H9 (cell line): ENCODE measurements around the gene SELENOF. TPM values are rescaled to one million over a fixed set of nuclear protein-coding genes. Genes with fewer than 3 reads are reported as not detected.

Experiments used
- DNase-seq: peaks from one replicate; pipeline ENCODE4 v3.0.0-alpha.2; 2017
- H2AFZ ChIP-seq: one replicate; pipeline ENCODE4 v1.6.1; 2013; ENCODE audit warnings: mild to moderate bottlenecking, low read length, control low read depth, moderate library complexity
- H2AK5ac ChIP-seq: 2 replicates; pipeline ENCODE4 v1.6.1; 2013; ENCODE audit warnings: low read length, control low read depth, mixed read lengths; ENCODE audit not compliant: insufficient read length
- H2BK120ac ChIP-seq: one replicate; pipeline ENCODE4 v1.6.1; 2013; ENCODE audit warnings: low read depth, mild to moderate bottlenecking, low read length, control low read depth, inconsistent platforms; ENCODE audit not compliant: poor library complexity, severe bottlenecking
- H2BK12ac ChIP-seq: 2 replicates; pipeline ENCODE4 v1.6.1; 2013; ENCODE audit warnings: low read length, control low read depth, mixed read lengths, low read depth; ENCODE audit not compliant: insufficient read length
- H2BK15ac ChIP-seq: 2 replicates; pipeline ENCODE4 v1.6.1; 2013; ENCODE audit warnings: low read depth, low read length, control low read depth
- H2BK20ac ChIP-seq: one replicate; pipeline ENCODE4 v1.6.1; 2013; ENCODE audit warnings: low read depth, mild to moderate bottlenecking, low read length, control low read depth, inconsistent platforms; ENCODE audit not compliant: poor library complexity, severe bottlenecking
- H2BK5ac ChIP-seq: 2 replicates; pipeline ENCODE4 v1.6.1; 2013; ENCODE audit warnings: low read length, control low read depth, mixed read lengths; ENCODE audit not compliant: insufficient read length
- H3K14ac ChIP-seq: 2 replicates; pipeline ENCODE4 v1.6.1; 2013; ENCODE audit warnings: low read length, control low read depth; ENCODE audit not compliant: insufficient read depth
- H3K18ac ChIP-seq: 2 replicates; pipeline ENCODE4 v1.6.1; 2013; ENCODE audit warnings: low read depth, mild to moderate bottlenecking, mixed read lengths, low read length, control low read depth; ENCODE audit not compliant: insufficient read length
- H3K23ac ChIP-seq: 2 replicates; pipeline ENCODE4 v1.6.1; 2013; ENCODE audit warnings: low read length, control low read depth, mixed read lengths, low read depth; ENCODE audit not compliant: insufficient read length
- H3K23me2 ChIP-seq: 2 replicates; pipeline ENCODE4 v1.6.1; 2013; ENCODE audit warnings: low read depth, mild to moderate bottlenecking, mixed read lengths, low read length, control low read depth; ENCODE audit not compliant: insufficient read length, poor library complexity, severe bottlenecking
- H3K27ac ChIP-seq: 2 replicates; pipeline ENCODE4 v1.5.1; 2013; ENCODE audit warnings: low read length, control low read depth, mixed read lengths, low read depth; ENCODE audit not compliant: insufficient read length
- H3K27me3 ChIP-seq: 2 replicates; pipeline ENCODE4 v1.6.1; 2013; ENCODE audit warnings: low read length, control low read depth, inconsistent platforms; ENCODE audit not compliant: insufficient read depth
- H3K4ac ChIP-seq: 2 replicates; pipeline ENCODE4 v1.6.1; 2013; ENCODE audit warnings: low read depth, mild to moderate bottlenecking, control low read depth, inconsistent platforms, low read length, moderate library complexity
- H3K4me1 ChIP-seq: 2 replicates; pipeline ENCODE4 v1.6.1; 2013; ENCODE audit warnings: low read length, control low read depth, inconsistent platforms; ENCODE audit not compliant: insufficient read depth
- H3K4me2 ChIP-seq: 2 replicates; pipeline ENCODE4 v1.6.1; 2013; ENCODE audit warnings: low read length, control low read depth, mixed read lengths; ENCODE audit not compliant: insufficient read length, insufficient read depth
- H3K56ac ChIP-seq: 2 replicates; pipeline ENCODE4 v1.6.1; 2013; ENCODE audit warnings: low read depth, mild to moderate bottlenecking, mixed read lengths, low read length, control low read depth; ENCODE audit not compliant: insufficient read length
- H3K79me1 ChIP-seq: 2 replicates; pipeline ENCODE4 v1.6.1; 2013; ENCODE audit warnings: low read depth, mild to moderate bottlenecking, moderate library complexity, low read length, control low read depth, inconsistent platforms; ENCODE audit not compliant: insufficient read depth, poor library complexity, severe bottlenecking
- H3K79me2 ChIP-seq: 2 replicates; pipeline ENCODE4 v1.6.1; 2013; ENCODE audit warnings: low read length, control low read depth, inconsistent platforms; ENCODE audit not compliant: insufficient read depth
- H3K9ac ChIP-seq: 2 replicates; pipeline ENCODE4 v1.6.1; 2013; ENCODE audit warnings: low read length, control low read depth, mixed read lengths; ENCODE audit not compliant: insufficient read length; ENCODE audit errors: extremely low read depth
- H3K9me3 ChIP-seq: one replicate; pipeline ENCODE4 v1.6.1; 2013; ENCODE audit warnings: low read depth, low read length, inconsistent platforms; ENCODE audit not compliant: control insufficient read depth
- H3T11ph ChIP-seq: one replicate; pipeline ENCODE4 v1.6.1; 2013; ENCODE audit warnings: mild to moderate bottlenecking, low read length, control low read depth, inconsistent platforms
- H4K20me1 ChIP-seq: one replicate; pipeline ENCODE4 v1.6.1; 2013; ENCODE audit not compliant: control insufficient read depth, insufficient read length, insufficient read depth
- H4K5ac ChIP-seq: 2 replicates; pipeline ENCODE4 v1.6.1; 2013; ENCODE audit warnings: low read depth, mild to moderate bottlenecking, mixed read lengths, low read length, control low read depth; ENCODE audit not compliant: insufficient read length
- H4K8ac ChIP-seq: replicated peaks from 2 replicates; pipeline ENCODE4 v1.6.1; 2013; ENCODE audit warnings: low read length, control low read depth, mixed read lengths, low read depth; ENCODE audit not compliant: insufficient read length
- H4K91ac ChIP-seq: 2 replicates; pipeline ENCODE4 v1.6.1; 2013; ENCODE audit warnings: low read depth, mild to moderate bottlenecking, moderate library complexity, mixed read lengths, low read length, control low read depth; ENCODE audit not compliant: insufficient read length
- H3K27ac Mint-ChIP-seq, 3 experiments: 2 replicates in 2 of 3; 3 replicates in 1 of 3; pipeline ENCODE4 v1.8.0; 2020 to 2021; ENCODE audit warnings: mixed read lengths in 3 of 3, mild to moderate bottlenecking in 1 of 3, moderate library complexity in 1 of 3
- H3K27me3 Mint-ChIP-seq: 2 replicates; pipeline ENCODE4 v1.8.0; 2021; ENCODE audit warnings: low read depth, mild to moderate bottlenecking, moderate library complexity, mixed read lengths
- H3K36me3 Mint-ChIP-seq, 3 experiments: 2 replicates in 2 of 3; 3 replicates in 1 of 3; pipeline ENCODE4 v1.8.0; 2020 to 2021; ENCODE audit warnings: low read depth in 3 of 3, mixed read lengths in 3 of 3; ENCODE audit not compliant: insufficient read depth in 1 of 3
- H3K4me1 Mint-ChIP-seq, 2 experiments: 2 replicates each; pipeline ENCODE4 v1.8.0; 2020; ENCODE audit warnings: mixed read lengths in 2 of 2
- H3K4me3 Mint-ChIP-seq, 2 experiments: 2 replicates in 1 of 2; 3 replicates in 1 of 2; pipeline ENCODE4 v1.8.0; 2020 to 2021; ENCODE audit warnings: mild to moderate bottlenecking in 2 of 2, mixed read lengths in 2 of 2, moderate library complexity in 1 of 2
- H3K9me3 Mint-ChIP-seq, 2 experiments: 2 replicates in 1 of 2; 3 replicates in 1 of 2; pipeline ENCODE4 v1.8.0; 2020; ENCODE audit warnings: mild to moderate bottlenecking in 2 of 2, mixed read lengths in 2 of 2, moderate library complexity in 1 of 2
- total RNA-seq: library from RNA; stranded (reverse); gene quantifications from 2 replicates; pipeline ENCODE4 v1.2.1, GENCODE V29; 2021
- TF ChIP-seq, protein P1 (sequence below): fragments of 200-600 bp; sonication (generic); conservative IDR thresholded peaks from 3 replicates; pipeline ENCODE4 v1.8.0; 2021; ENCODE audit warnings: antibody characterized with exemption, mild to moderate bottlenecking

The SELENOF gene
- total RNA-seq, 1 experiment from 2014 or later: 143 TPM

DNA sequence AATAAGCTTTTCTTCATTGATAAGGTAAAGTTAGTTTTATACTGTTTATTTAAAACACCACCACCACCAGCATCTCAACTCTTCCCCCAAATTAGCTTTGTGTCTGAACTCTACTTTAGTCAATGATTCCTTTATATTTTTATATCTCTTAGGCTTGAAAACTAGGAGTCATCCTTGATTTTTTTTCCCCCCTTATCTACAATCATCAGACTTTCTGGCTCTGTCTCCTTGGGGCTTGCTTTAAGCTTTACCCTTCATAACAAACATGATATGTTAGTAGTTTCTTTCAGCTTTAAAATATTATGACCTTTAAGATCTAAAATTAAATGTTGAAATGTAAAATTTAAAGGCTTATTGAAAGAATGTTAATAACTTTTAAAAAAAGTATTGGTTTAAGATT lies 28.8 kb upstream of the SELENOF start:
- no peaks in the 10 kb centered on the region for H3K4me1 ChIP-seq
- H3K9me3 ChIP-seq: no peaks in the 10 kb centered on the region
- no peak overlapping the region for H2AFZ ChIP-seq
- H3K4me2 ChIP-seq: no peak overlapping the region
- no peaks in the 10 kb centered on the region for H4K20me1 ChIP-seq
- H2BK15ac ChIP-seq: no peak overlapping the region
- Mint-ChIP-seq H3K27ac (peak overlapping the region in 1 of 3 experiments; percentile 57; a peak in 1 of 7 replicates), H3K4me3 (no peak overlapping the region), H3K27me3 (no peaks in the 10 kb centered on the region), H3K4me1 (peaks cover 19% of the 10 kb centered on the region in 2 experiments), H3K9me3 (no peaks in the 10 kb centered on the region), H3K36me3 (no peaks in the 10 kb centered on the region)
- H3K27ac ChIP-seq: no peak overlapping the region
- H3K18ac ChIP-seq: no peak overlapping the region
- H3K23ac ChIP-seq: no peak overlapping the region
- H3T11ph ChIP-seq: no peak overlapping the region
- no peak overlapping the region for H3K4ac ChIP-seq
- no peak overlapping the region for H2BK20ac ChIP-seq
- H4K8ac ChIP-seq: no peak overlapping the region
- no peak for DNase-seq
- H3K79me2 ChIP-seq: peaks cover 6% of the 10 kb centered on the region; the same call in 1 of the 2 replicates
- no peak overlapping the region for H2BK5ac ChIP-seq
- no peak overlapping the region for H2AK5ac ChIP-seq
- H3K14ac ChIP-seq: no peak overlapping the region
- no peak overlapping the region for H4K5ac ChIP-seq
- H3K56ac ChIP-seq: no peak overlapping the region
- no peak overlapping the region for H3K9ac ChIP-seq
- H2BK12ac ChIP-seq: no peak overlapping the region
- H3K27me3 ChIP-seq: no peaks in the 10 kb centered on the region
- H3K79me1 ChIP-seq: peaks cover 3% of the 10 kb centered on the region
- no peak overlapping the region for H4K91ac ChIP-seq
- TF ChIP-seq, protein P1, sequence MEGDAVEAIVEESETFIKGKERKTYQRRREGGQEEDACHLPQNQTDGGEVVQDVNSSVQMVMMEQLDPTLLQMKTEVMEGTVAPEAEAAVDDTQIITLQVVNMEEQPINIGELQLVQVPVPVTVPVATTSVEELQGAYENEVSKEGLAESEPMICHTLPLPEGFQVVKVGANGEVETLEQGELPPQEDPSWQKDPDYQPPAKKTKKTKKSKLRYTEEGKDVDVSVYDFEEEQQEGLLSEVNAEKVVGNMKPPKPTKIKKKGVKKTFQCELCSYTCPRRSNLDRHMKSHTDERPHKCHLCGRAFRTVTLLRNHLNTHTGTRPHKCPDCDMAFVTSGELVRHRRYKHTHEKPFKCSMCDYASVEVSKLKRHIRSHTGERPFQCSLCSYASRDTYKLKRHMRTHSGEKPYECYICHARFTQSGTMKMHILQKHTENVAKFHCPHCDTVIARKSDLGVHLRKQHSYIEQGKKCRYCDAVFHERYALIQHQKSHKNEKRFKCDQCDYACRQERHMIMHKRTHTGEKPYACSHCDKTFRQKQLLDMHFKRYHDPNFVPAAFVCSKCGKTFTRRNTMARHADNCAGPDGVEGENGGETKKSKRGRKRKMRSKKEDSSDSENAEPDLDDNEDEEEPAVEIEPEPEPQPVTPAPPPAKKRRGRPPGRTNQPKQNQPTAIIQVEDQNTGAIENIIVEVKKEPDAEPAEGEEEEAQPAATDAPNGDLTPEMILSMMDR: no peak
- no peaks in the 10 kb centered on the region for H3K23me2 ChIP-seq
- H2BK120ac ChIP-seq: no peak overlapping the region
